NCI-H2081 (cell line): ENCODE data around the gene ADNP.

Experiments used
- DNase-seq, 2 experiments: peaks; one replicate each; lab custom pipeline; 2025; lab: John Stamatoyannopoulos, UW

Gene ADNP

GRCh38 chr20:50932016-50932485, 814 bp upstream of the ADNP start:
- DNase-seq, result no peak

- no peak for DNase-seq
These were observed 296 bp downstream of the ADNP start for GRCh38 chr20:50930976-50931305.

DNA sequence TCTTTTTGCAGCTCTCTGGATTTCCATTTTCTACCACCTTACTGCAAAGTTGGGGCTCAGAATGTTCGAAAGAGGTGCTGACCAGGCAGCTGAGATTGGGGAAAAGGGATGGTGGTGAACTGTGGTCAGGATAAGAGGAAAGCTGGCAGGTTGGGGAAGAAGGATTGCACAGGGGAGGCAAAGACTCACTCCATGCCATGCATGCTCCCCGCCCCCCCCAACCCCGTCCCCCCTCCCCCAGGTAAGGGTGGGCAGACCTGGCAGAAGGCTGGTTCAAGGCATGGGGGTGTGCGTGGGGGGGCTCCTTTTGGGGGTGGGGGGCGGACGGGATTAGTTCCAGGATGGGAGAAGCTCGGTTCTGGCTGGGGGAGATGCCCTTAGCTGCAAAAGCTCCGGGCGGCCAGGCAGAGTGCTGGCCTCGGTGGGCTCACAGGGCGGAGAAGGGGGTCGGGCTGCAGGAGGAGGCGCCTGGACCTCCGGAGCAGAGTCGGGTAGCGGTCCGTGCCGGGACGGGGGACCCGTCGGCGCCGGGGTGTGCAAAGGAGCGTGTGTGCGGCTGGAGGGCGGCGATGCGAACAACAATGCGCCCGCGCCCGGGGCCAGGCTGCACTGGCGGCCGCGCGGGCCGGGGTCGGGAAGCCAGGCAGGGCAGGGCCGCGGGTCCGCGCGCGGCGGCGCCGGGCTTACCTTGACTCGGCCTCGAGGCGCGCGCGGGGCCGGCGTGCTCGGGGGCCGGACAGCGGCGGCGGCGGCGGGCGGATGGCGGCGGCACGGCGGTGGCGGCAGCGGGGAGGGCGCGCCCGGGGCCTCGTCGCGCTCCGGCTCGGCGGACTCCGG, 880 bp downstream of the ADNP start:
- peak in 1 of 2 experiments; percentile 12 for DNase-seq

GRCh38 chr20:50929299-50930138, 1.7 kb downstream of the ADNP start:
- DNase-seq, result peak; percentile 96

GRCh38 chr20:50928469-50928868, 2.8 kb downstream of the ADNP start:
- DNase-seq, result no peak

GRCh38 chr20:50926530-50926929, 4.7 kb downstream of the ADNP start:
- DNase-seq, result no peak

GRCh38 chr20:50924261-50924920, 6.8 kb downstream of the ADNP start:
- DNase-seq, result no peak

GRCh38 chr20:50921803-50922501, 9.3 kb downstream of the ADNP start:
- no peak for DNase-seq

- DNase-seq, result no peak
These were observed 10.2 kb downstream of the ADNP start for GRCh38 chr20:50920997-50921396.

DNA sequence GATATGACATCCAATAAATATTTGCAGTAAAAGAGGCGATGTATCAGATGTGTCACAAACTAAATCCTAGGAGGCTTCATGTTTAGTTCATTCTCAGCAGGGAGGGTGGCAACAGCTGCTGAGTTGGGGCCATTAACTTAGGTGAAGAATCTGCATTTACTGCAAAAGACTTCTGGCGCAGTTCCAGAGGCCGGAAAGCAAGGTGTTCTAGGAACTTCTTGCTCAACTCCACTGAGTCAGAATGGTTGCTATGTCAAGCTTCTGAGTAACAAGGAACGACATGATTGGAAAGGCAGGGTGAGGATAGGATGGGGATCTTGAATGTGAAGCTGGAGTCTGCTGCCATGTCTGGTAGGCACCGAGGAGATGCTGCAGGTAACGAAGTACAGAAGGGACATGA, 11.7 kb downstream of the ADNP start:
- no peak for DNase-seq

- DNase-seq, result no peak
These were observed 12.8 kb downstream of the ADNP start for GRCh38 chr20:50918403-50918802.

GRCh38 chr20:50916934-50917333, 14.3 kb downstream of the ADNP start:
- no peak for DNase-seq

DNA sequence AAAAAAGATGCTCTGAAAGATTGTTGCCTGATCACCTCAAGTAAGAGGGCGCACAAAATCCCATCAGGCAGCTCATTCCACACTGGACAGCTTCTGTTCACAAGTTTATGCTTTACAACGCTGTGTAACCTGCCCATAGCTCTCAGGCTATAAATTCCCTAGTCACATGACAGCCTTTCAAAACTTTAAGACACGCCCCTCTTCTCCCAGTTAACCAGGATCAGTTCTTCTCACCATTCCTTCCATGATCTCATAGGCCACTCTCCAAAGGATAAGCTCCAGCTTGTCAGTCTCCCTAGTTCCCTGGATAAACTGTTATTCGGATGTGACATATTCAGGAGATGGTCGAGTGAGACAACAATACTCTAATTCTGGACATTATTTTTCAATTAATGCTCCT, 15.0 kb downstream of the ADNP start:
- DNase-seq, result no peak

DNA sequence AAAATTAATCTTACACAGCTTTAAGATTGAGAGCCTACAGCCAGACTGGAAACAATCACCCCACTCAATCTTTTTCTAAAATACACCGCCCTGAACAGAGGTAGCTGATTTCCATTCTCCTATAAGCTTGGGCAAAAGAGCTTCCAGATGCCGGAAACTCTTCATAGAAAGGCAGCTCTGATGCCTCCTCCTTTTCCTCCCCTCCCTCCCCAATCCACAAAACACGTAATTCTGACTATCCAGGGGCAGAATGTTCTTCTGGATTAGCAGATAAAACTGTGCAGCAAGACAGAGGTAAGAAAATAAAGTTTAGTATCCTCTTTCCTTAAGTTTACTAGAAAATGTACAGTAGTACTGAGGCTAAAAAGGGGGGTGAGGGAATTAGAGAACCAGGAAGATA, 15.8 kb downstream of the ADNP start:
- DNase-seq, result no peak

DNA sequence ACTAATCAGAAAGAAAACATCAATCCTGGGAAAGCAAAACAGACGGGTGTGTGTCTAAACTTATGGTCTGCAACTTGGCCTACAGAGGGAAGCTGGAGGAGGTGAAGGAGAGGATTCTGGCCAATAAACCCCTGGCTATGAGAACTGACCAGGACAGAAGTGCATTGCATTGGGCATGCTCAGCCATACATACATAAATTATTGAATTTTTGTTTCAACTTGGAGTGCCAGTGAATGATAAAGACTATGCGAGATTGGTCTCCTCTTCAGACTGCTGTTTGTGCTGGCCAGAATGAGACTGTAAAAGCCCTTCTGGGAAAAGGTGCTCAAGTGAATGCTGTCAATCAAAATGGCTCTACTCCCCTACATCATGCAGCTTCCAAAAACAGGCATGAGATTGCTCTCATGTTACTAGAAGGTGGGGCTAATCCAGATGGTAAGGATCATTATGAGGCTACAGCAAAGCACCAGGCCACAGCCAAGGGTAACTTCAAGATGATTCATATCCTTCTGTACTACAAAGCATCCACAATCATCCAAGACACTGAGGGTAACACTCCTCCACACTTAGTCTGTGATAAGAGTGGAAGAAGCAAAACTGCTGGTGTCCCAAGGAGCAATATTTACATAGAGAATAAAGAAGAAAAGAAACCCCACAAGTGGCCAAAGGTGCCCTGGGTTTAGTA, 17.4 kb downstream of the ADNP start:
- DNase-seq, result no peak

DNA sequence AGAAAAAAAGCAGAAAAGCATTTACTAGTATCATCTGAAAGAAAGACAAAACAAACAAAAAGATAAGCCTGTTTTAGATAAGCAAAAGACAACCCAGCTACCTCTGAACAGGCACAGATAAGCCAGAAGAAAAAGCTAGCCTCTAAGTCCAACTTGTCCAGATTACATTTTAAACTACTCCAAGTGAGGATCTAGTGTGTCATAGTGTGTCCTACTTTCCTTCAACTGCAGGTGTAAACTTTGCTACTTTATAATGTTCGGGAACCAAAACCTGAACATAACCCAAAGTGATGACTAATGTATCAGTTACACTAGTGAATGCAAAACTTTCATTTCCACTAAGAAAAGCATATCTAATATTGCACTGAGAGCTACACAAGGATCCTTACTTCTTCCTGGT, 19.5 kb downstream of the ADNP start:
- DNase-seq, result no peak

GRCh38 chr20:50911030-50911429, 20.2 kb downstream of the ADNP start:
- no peak for DNase-seq

GRCh38 chr20:50909413-50909812, 21.8 kb downstream of the ADNP start:
- DNase-seq, result no peak

DNA sequence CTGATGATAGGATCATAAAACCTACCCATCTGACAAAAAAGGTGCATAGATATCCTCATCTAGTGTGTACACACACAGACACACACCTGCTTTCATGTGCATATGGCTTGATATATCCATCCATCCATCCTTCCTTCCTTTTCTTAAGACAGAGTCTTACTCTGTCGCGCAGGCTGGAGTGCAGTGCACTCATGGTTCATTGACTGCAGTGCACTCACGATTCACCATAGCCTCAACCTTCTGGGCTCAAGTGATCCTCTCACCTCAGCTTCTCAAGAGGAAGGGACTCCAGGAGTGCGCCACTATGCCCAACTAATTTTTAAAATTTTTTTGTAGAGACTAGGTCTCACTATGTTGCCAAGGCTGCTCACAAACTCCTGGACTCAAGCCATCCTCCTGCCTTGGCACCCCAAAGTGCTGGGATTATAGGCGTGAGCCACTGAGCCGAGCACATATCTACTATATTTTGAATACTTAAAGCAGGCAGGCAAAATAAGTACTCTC, 27.1 kb downstream of the ADNP start:
- no peak for DNase-seq

DNA sequence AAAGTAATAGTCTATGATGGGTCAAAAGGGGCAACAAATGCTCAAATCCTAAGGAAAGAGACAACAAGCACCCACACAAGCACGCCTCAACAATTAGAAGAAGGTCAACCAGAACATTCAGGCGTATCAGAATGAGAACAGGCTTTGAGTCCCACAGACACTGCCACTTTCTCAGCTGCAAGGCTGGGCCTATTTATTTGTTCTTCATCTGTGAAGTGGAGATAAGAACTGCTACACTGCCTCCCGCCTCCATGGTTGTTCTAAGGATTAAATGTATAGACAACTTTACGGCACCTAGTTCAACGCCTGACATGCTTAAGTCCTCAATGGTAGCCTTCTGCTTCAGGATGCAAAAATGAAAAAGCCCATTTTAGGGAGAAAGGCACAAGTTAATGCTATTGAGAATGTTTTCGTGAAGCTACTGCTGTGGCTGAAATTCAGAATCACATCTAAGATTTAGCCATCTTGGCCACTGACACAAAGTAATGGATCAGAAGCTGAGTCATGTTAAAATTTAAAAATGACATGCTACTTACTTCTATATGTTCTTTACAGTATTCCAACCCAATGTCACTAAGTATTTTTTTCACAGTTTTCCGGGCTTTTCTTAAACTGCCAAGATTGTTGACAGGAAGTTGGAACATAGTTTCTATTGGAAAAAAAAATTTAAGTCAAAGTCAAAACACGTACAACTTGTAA, 27.7 kb downstream of the ADNP start:
- no peak for DNase-seq

- no peak for DNase-seq
These were observed 29.9 kb downstream of the ADNP start for GRCh38 chr20:50901301-50901700.
